RWPE2 (cell line): ENCODE measurements around the gene LAMA2.

Experiments
- ATAC-seq: fragments of 200-7000 bp; cut with Tn5 transposase; 3 replicates; pipeline ENCODE4 v1.9.1; 2021; ENCODE audit warnings: low read depth
- DNase-seq: peaks from one replicate; pipeline ENCODE4 v3.0.0-alpha.2; 2020; ENCODE audit warnings: low spot score
- H3K27ac ChIP-seq: fragments of 450-650 bp; 2 replicates; pipeline ENCODE4 v1.5.1; 2017; ENCODE audit warnings: mild to moderate bottlenecking; ENCODE audit not compliant: poor library complexity, severe bottlenecking
- H3K27me3 ChIP-seq: fragments of 250-450 bp; sonication (Bioruptor Pico); 2 replicates; pipeline ENCODE4 v1.5.1; 2021; ENCODE audit warnings: mild to moderate bottlenecking, moderate library complexity; ENCODE audit not compliant: insufficient read depth, poor library complexity, severe bottlenecking
- H3K36me3 ChIP-seq: fragments of 250-450 bp; sonication (Bioruptor Pico); 2 replicates; pipeline ENCODE4 v1.5.1; 2020; ENCODE audit warnings: low read depth, mild to moderate bottlenecking, moderate library complexity
- H3K4me1 ChIP-seq: fragments of 250-450 bp; sonication (Bioruptor Pico); 2 replicates; pipeline ENCODE4 v1.5.1; 2021; ENCODE audit warnings: mild to moderate bottlenecking, moderate library complexity; ENCODE audit not compliant: insufficient read depth, poor library complexity, severe bottlenecking
- H3K4me3 ChIP-seq: fragments of 250-450 bp; sonication (Bioruptor Pico); 2 replicates; pipeline ENCODE4 v1.5.1; 2021; ENCODE audit warnings: mild to moderate bottlenecking, moderate library complexity; ENCODE audit not compliant: severe bottlenecking
- H3K9me3 ChIP-seq: fragments of 250-450 bp; sonication (Bioruptor Pico); 2 replicates; pipeline ENCODE4 v1.5.1; 2021; ENCODE audit warnings: mild to moderate bottlenecking, moderate library complexity; ENCODE audit not compliant: severe bottlenecking
- CTCF ChIP-seq: fragments of 450-650 bp; IDR thresholded peaks from one replicate; pipeline ENCODE4 v1.5.1; 2017; ENCODE audit warnings: mild to moderate bottlenecking, moderate library complexity; ENCODE audit not compliant: poor library complexity, severe bottlenecking

Gene LAMA2

GRCh38 chr6:129188795-129189194 is 305.9 kb downstream of the LAMA2 start:
- Histone ChIP-seq H3K36me3 (no peaks in the 10 kb centered on the region), H3K27ac (no peak overlapping the region), H3K9me3 (no peaks in the 10 kb centered on the region), H3K4me1 (peaks cover 14% of the 10 kb centered on the region), H3K4me3 (no peak overlapping the region), H3K27me3 (no peaks in the 10 kb centered on the region)
- DNase-seq (no peak), ATAC-seq (no peak)
- no peak for TF ChIP-seq CTCF

DNA sequence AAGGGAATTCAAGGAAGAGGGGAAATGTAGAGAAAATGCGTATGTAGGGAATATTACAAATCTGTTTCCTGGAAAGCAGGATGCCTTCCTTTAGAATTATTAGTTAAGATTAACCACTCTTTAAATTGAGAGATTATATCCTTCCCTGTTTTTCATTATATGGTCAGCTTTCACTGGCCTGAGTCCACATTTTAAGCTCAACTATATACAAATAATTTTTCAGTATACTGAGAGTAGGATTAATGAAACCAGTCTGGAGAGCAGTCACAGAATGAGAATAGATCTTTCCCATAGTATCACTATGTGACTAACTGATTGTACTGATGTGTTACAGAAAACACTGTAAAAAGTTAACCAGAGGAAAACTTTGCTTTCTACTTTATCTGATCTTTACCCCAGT is 306.3 kb downstream of the LAMA2 start:
- Histone ChIP-seq H3K4me3 (no peak overlapping the region), H3K9me3 (no peaks in the 10 kb centered on the region), H3K27ac (no peak overlapping the region), H3K4me1 (peaks cover 11% of the 10 kb centered on the region), H3K27me3 (no peaks in the 10 kb centered on the region), H3K36me3 (no peaks in the 10 kb centered on the region)
- TF ChIP-seq CTCF = no peak
- no peak for ATAC-seq
- DNase-seq = no peak

DNA sequence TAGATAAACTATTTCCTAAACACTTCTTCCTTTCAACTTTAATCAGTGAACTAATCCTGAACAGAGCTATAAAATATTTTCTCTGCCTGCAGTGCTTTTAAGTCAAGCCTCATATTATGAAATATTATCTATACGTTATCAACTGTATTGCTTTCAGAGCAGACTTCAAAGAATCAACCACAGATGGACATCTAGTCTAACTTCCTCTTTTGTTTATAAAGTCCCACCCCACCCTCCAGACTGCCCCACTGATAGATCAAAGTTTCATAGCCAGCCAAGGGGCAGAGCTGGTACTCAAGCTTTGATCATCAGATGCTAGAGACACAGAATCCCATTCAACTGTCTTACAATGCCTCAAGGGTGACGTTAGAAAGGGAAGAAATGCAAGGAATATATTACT is 308.3 kb downstream of the LAMA2 start:
- no peak for TF ChIP-seq CTCF
- H3K4me1 ChIP-seq = peaks cover 11% of the 10 kb centered on the region
- ATAC-seq (no peak), DNase-seq (no peak)
- no peak overlapping the region for H3K4me3 ChIP-seq
- no peaks in the 10 kb centered on the region for H3K9me3 ChIP-seq
- H3K27ac ChIP-seq = no peak overlapping the region
- H3K36me3 ChIP-seq = no peaks in the 10 kb centered on the region
- H3K27me3 ChIP-seq = no peaks in the 10 kb centered on the region

- Histone ChIP-seq H3K36me3 (no peaks in the 10 kb centered on the region), H3K4me1 (no peaks in the 10 kb centered on the region), H3K4me3 (no peak overlapping the region), H3K27me3 (no peaks in the 10 kb centered on the region), H3K9me3 (no peaks in the 10 kb centered on the region), H3K27ac (no peak overlapping the region)
- no peak for TF ChIP-seq CTCF
- ATAC-seq (no peak), DNase-seq (no peak)
Measured at GRCh38 chr6:129192458-129192989, 309.6 kb downstream of the LAMA2 start.

DNA sequence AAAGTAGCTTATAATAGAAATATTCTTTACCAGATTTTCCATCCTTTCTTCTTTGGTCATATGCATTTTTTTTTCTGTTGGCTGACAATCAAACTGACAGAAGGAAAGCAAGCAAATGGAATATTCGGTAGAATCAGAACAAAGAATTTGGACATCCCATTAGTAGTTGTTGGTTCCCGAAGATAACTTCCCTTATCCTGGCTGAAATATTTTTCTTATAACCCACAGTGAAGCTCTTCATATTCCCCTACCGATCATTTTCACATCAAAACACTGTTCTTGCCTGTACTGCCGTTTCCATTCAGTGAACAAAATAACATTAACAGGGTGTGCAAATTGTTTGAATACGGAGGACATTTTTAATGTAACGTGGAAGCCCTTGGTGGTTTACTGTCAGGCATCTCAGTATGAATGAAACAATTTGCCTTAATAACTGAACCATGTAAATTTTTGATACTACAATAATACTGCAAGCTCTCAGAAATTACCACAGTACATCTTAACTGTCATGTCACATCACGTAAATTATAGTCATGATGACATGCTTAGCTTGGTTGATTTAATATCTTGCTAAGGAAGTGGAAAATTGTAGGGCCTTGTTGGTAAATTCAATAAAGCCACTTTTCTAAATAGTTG is 311.5 kb downstream of the LAMA2 start:
- H3K27me3 ChIP-seq = no peaks in the 10 kb centered on the region
- DNase-seq = no peak
- H3K4me1 ChIP-seq = no peaks in the 10 kb centered on the region
- H3K4me3 ChIP-seq = no peak overlapping the region
- H3K36me3 ChIP-seq = no peaks in the 10 kb centered on the region
- no peaks in the 10 kb centered on the region for H3K9me3 ChIP-seq
- ATAC-seq = no peak
- no peak for TF ChIP-seq CTCF
- H3K27ac ChIP-seq = no peak overlapping the region
